ENCODE data around the gene CLCA2.

GRCh38 chr1:86448670-86449069 is 24.7 kb downstream of the CLCA2 start:
- TF ChIP-seq POLR2AphosphoS5 (IDR thresholded peaks at IDR 0.05; ENCODE audit: low read depth, low read length) = no peak
- no peak for TF ChIP-seq SIN3A (IDR thresholded peaks at IDR 0.05; ENCODE audit: borderline replicate concordance, insufficient read depth, low read length)

All from PFSK-1 (cell line).